Tibial nerve (tissue), 4 donors: Measurements from ENCODE around the gene LYPD6B. TPM values are rescaled to one million over a fixed set of nuclear protein-coding genes. Genes with fewer than 3 reads are reported as not detected.

ENCODE experiments used
- DNase-seq, 2 donors: peaks; one replicate each; pipeline ENCODE4 v3.0.0-alpha.2; 2019; ENCODE audit warnings: low spot score in 2 of 2
- H3K27ac ChIP-seq, 4 donors: fragments of 200-600 bp; sonication (generic) in 3 of 4; one replicate each; pipeline ENCODE4 v1.5.1; 2017 to 2019; ENCODE audit warnings: mild to moderate bottlenecking in 1 of 4
- H3K27me3 ChIP-seq, 2 donors: fragments of 200-600 bp; sonication (generic) in 1 of 2; one replicate each; pipeline versions ENCODE4 v1.5.1 to v1.6.0; 2017 to 2019
- H3K36me3 ChIP-seq, 3 donors: fragments of 200-600 bp; sonication (generic); one replicate each; pipeline ENCODE4 v1.5.1; 2018 to 2019
- H3K4me1 ChIP-seq, 4 donors: fragments of 200-600 bp; sonication (generic) in 3 of 4; one replicate each; pipeline ENCODE4 v1.5.1; 2017 to 2019
- H3K4me3 ChIP-seq, 4 donors: fragments of 200-600 bp; sonication (generic) in 3 of 4; one replicate each; pipeline ENCODE4 v1.5.1; 2017 to 2019; ENCODE audit warnings: mild to moderate bottlenecking in 1 of 4, moderate library complexity in 1 of 4
- H3K9me3 ChIP-seq, 4 donors: fragments of 200-600 bp; sonication (generic) in 3 of 4; one replicate each; pipeline ENCODE4 v1.5.1; 2017 to 2019
- CTCF ChIP-seq, 5 experiments: fragments of 200-600 bp in 3 of 5; fragments of 450-650 bp in 2 of 5; sonication (generic) in 3 of 5; IDR thresholded peaks; one replicate each; pipeline ENCODE4 v1.5.1; 2016 to 2019; ENCODE audit warnings: antibody characterized with exemption in 5 of 5, mild to moderate bottlenecking in 3 of 5, moderate library complexity in 2 of 5
- EP300 ChIP-seq, 2 donors: sonication (generic); formaldehyde crosslinking; IDR thresholded peaks; one replicate each; pipeline ENCODE4 v1.6.1; 2017; ENCODE audit warnings: antibody characterized with exemption in 2 of 2, mild to moderate bottlenecking in 1 of 2
- POLR2A ChIP-seq, 2 donors: fragments of 450-650 bp; IDR thresholded peaks; one replicate each; pipeline ENCODE4 v1.6.1; 2017; ENCODE audit warnings: antibody characterized with exemption in 2 of 2, mild to moderate bottlenecking in 2 of 2, moderate library complexity in 2 of 2
- WGBS, 2 donors: methylation state at CpG; one replicate each; pipeline ENCODE4 v1.1.5; 2018; 5-methylcytosine and 5-hydroxymethylcytosine counted together
- total RNA-seq, 4 donors: library from RNA; depleted of rRNA; stranded (reverse); fragments of >200 nt; gene quantifications; one replicate each; pipeline ENCODE4 v1.1.0, GENCODE V29; 2016

Gene LYPD6B
- total RNA-seq, 4 donors from 2014 or later = not detected

- H3K27ac ChIP-seq = no peak overlapping the region
- H3K36me3 ChIP-seq = no peaks in the 10 kb centered on the region
- H3K27me3 ChIP-seq = peaks cover 0 to 24% of the 10 kb centered on the region in 2 donors
- peaks cover 0 to 33% (median 9%) of the 10 kb centered on the region in 4 donors for H3K9me3 ChIP-seq
- no peak overlapping the region for H3K4me3 ChIP-seq
- peaks cover 0 to 11% (median 3%) of the 10 kb centered on the region in 4 donors for H3K4me1 ChIP-seq
- WGBS, 2 donors = 56 to 58% methylated on average over 1 of the region's 1 CpG
- DNase-seq = no peak
- TF ChIP-seq POLR2A (IDR thresholded peaks at IDR 0.05) = no peak
- no peak for TF ChIP-seq CTCF (IDR thresholded peaks at IDR 0.05)
- no peak for TF ChIP-seq EP300 (IDR thresholded peaks at IDR 0.05)
Observed at GRCh38 chr2:149042881-149043280, 4.4 kb downstream of the LYPD6B start.

GRCh38 chr2:149044500-149044899 lies 6.0 kb downstream of the LYPD6B start:
- no peak for DNase-seq
- no peak overlapping the region for H3K4me3 ChIP-seq
- H3K27me3 ChIP-seq = peaks cover 0 to 12% of the 10 kb centered on the region in 2 donors
- 78 to 92% methylated on average over 1 of the region's 1 CpG for WGBS, 2 donors
- no peak overlapping the region for H3K27ac ChIP-seq
- H3K9me3 ChIP-seq = peaks cover 0 to 38% (median 10%) of the 10 kb centered on the region in 4 donors
- H3K36me3 ChIP-seq = no peaks in the 10 kb centered on the region
- H3K4me1 ChIP-seq = no peaks in the 10 kb centered on the region
- TF ChIP-seq CTCF (IDR thresholded peaks at IDR 0.05) (no peak), POLR2A (IDR thresholded peaks at IDR 0.05) (no peak), EP300 (IDR thresholded peaks at IDR 0.05) (no peak)

- H3K36me3 ChIP-seq = no peaks in the 10 kb centered on the region
- no peak overlapping the region for H3K27ac ChIP-seq
- no peaks in the 10 kb centered on the region for H3K27me3 ChIP-seq
- no peak overlapping the region for H3K4me3 ChIP-seq
- peaks cover 0 to 38% (median 10%) of the 10 kb centered on the region in 4 donors for H3K9me3 ChIP-seq
- TF ChIP-seq CTCF (IDR thresholded peaks at IDR 0.05) = no peak
- no peak for TF ChIP-seq POLR2A (IDR thresholded peaks at IDR 0.05)
- TF ChIP-seq EP300 (IDR thresholded peaks at IDR 0.05) = no peak
- no peak for DNase-seq
- 88 to 91% methylated on average over 2 of the region's 2 CpGs for WGBS, 2 donors
- H3K4me1 ChIP-seq = no peaks in the 10 kb centered on the region
Observed at GRCh38 chr2:149047118-149047517, 8.6 kb downstream of the LYPD6B start.

GRCh38 chr2:149049142-149049541 lies 10.6 kb downstream of the LYPD6B start:
- no peak overlapping the region for H3K27ac ChIP-seq
- H3K4me3 ChIP-seq = no peak overlapping the region
- H3K9me3 ChIP-seq = peaks cover 0 to 38% (median 9%) of the 10 kb centered on the region in 4 donors
- no peaks in the 10 kb centered on the region for H3K27me3 ChIP-seq
- H3K4me1 ChIP-seq = no peaks in the 10 kb centered on the region
- no peaks in the 10 kb centered on the region for H3K36me3 ChIP-seq
- no peak for DNase-seq
- 86 to 98% methylated on average over 2 of the region's 2 CpGs for WGBS, 2 donors
- no peak for TF ChIP-seq CTCF (IDR thresholded peaks at IDR 0.05)
- no peak for TF ChIP-seq EP300 (IDR thresholded peaks at IDR 0.05)
- no peak for TF ChIP-seq POLR2A (IDR thresholded peaks at IDR 0.05)

GRCh38 chr2:149050188-149050587 lies 11.7 kb downstream of the LYPD6B start:
- 58 to 63% methylated on average over 6 of the region's 6 CpGs for WGBS, 2 donors
- DNase-seq = no peak

More at GRCh38 chr2:149050188-149050587, 11.7 kb downstream of the LYPD6B start:
- Histone ChIP-seq H3K36me3 (no peaks in the 10 kb centered on the region), H3K27ac (no peak overlapping the region), H3K9me3 (peaks cover 0 to 30% (median 9%) of the 10 kb centered on the region in 4 donors), H3K4me3 (no peak overlapping the region), H3K4me1 (no peaks in the 10 kb centered on the region), H3K27me3 (no peaks in the 10 kb centered on the region)
- TF ChIP-seq POLR2A (IDR thresholded peaks at IDR 0.05) = no peak
- TF ChIP-seq EP300 (IDR thresholded peaks at IDR 0.05) = no peak
- TF ChIP-seq CTCF (IDR thresholded peaks at IDR 0.05) = no peak
